NCI-H1436 treated with DMSO at 0.1 percent for 48 hours (cell line): ENCODE measurements around the gene MAGEF1.
A peak's percentile ranks its signal among the peaks of the same experiment; 100 is the strongest.

Source experiments
- DNase-seq: peaks from one replicate; lab custom pipeline; 2025; lab: John Stamatoyannopoulos, UW

Gene MAGEF1

GRCh38 chr3:184711493-184712247 lies at the start of gene MAGEF1:
MAGEF1 (minus strand) TSS chr3:184712064; CDS start chr3:184711821, 243 bp downstream.
- peak; percentile 65 for DNase-seq

DNA sequence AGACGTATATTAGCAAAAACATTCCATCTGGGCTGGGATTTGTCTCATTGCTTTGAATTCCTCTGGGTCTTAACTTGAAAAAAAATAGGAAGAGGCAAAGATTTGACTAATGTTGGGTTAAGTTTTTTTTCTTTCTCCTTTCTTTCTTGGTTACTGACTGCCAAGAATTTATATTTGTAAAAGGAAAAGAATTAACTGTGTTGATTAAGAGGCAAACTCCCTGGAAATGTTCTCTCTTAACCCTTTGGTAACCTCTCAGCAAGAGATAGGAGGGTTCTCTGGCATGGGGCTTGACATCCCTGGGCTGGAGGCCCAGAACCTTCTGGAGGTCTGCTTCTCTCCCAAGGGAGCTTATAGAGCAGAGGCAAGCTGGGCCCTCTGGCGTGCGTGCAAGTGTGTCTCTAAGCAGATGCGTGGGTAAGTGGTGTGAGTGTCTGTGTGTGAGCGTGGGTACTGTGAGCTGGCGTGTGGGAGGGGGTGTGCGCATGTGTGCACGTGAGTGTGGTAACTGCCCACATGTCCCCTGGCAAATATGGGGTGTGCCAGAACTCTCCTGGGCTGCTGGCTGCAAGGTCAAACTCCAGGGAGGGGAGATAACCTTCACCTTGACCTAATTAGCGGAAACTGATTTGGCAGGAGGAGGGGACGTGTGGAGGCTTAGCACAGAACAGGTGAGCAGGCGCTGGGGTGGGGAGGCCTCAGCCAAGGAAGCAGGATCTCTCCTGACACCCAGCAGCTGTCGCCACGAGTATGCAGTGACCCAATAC lies 49.4 kb upstream of the MAGEF1 start:
- DNase-seq = no peak

DNA sequence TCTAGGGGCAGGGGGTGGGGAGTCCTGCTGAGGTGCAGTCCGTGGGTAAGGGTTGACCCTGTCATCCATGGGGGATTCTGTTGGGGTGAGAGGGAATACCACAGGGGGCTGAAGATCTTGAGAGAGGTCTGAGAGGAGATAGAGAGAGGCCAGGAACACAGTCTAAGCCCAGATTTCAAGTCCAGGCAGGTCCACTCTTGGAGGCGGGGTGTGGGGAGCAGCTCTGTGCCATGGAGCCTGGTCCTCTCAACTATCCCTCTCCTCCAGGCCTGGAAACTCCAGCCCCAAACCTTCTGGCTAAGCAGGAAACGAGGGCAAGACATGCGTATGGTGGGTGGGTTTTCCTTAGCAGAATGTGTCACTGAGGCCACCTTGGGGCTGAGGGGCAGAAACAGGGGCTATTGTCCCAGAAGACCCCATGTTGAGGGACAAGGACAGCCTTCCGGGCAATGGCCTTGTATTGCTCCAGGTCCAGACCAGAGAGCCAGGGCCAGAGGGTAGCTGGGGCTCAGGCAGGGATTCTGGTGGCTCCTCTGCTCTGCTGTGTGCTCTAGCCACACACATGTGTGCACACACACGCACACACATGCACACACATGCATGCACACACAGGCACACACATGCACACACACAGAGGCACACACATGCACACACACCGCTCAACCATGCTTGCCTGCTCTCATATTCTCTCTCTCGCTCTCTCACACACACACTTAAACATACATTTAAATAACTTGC lies 48.6 kb upstream of the MAGEF1 start:
- no peak for DNase-seq

GRCh38 chr3:184759666-184760200 lies 47.9 kb upstream of the MAGEF1 start:
- DNase-seq = no peak

- DNase-seq = no peak
Measured at GRCh38 chr3:184758056-184758455, 46.2 kb upstream of the MAGEF1 start.

- DNase-seq = no peak
Measured at GRCh38 chr3:184757022-184757651, 45.3 kb upstream of the MAGEF1 start.

DNA sequence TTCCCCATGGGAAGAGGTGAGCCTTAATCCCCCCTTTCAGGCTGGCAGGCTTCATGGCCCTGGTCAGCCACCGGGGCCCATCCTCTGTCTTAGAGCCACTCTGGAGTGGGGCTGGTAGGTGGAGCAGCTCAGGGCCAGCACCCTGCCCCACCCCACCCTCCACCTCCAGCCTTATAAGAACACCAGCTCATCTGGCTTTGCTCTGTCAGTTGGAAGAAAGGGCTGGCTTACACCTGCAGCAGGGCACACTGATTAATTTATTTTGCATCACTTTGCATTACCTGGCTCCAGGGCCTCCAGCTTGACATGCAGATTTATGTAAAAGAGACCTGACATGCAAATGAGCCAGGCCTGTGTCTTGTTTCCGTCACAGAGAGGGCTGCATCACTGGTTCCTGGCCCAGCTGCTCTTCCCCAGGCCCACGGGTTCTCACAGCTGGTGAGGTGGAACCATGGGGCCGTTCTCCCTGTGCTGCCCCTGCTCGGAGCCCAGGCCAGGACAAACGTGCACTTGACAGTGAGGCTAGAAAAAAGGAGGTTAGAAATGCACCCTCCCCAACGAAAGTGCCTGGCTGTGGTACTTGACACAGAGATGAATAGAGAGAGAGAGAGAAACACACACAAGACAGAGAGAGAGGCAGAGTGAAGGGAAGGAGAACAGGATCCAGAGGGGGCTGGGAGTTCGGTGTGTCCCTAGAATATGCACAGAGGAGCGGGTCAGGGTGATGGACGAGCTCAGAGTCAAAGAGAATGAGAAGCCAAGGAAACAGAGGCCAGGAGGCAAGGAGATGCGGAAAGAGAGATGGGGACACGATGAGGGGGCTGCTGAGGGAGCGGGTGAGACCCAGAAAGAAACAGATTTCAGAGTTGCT lies 44.5 kb upstream of the MAGEF1 start:
- no peak for DNase-seq

- no peak for DNase-seq
Measured at GRCh38 chr3:184755315-184755731, 43.5 kb upstream of the MAGEF1 start.

DNA sequence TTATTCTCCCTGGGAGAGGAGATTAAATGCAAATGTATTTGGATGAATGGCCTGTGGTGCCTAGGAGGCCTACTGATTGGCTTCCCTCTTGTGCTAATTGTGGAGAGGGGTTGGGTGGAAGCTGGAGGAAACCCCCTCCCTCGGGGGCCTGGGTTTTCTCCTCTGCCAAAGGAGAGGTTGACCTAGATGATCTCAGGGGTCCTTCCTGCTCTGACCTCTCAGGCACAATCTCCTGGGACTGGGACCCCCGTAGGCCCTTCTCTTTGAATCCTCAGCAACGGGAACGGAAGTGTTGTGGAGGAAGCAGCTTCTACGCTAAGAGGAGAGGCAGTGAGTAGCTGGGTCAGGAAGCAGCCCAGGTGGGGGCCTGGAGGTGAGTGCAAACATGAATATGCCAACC lies 40.5 kb upstream of the MAGEF1 start:
- no peak for DNase-seq

GRCh38 chr3:184751204-184752040 lies 39.6 kb upstream of the MAGEF1 start:
- no peak for DNase-seq

- no peak for DNase-seq
Measured at GRCh38 chr3:184750349-184751083, 38.7 kb upstream of the MAGEF1 start.

- DNase-seq = no peak
Measured at GRCh38 chr3:184749168-184749744, 37.4 kb upstream of the MAGEF1 start.

GRCh38 chr3:184748219-184749135 lies 36.6 kb upstream of the MAGEF1 start:
- DNase-seq = no peak

- DNase-seq = no peak
Measured at GRCh38 chr3:184746131-184747120, 34.6 kb upstream of the MAGEF1 start.

GRCh38 chr3:184745526-184745925 lies 33.7 kb upstream of the MAGEF1 start:
- DNase-seq = no peak

- DNase-seq = no peak
Measured at GRCh38 chr3:184743248-184743647, 31.4 kb upstream of the MAGEF1 start.
